ENCODE results near the gene SENP1.
"Not testable (repeated sequence)": the region's sequence is repeated elsewhere in the genome, so short reads cannot be mapped to it uniquely, and the experiment has no call there.

Gene SENP1

DNA sequence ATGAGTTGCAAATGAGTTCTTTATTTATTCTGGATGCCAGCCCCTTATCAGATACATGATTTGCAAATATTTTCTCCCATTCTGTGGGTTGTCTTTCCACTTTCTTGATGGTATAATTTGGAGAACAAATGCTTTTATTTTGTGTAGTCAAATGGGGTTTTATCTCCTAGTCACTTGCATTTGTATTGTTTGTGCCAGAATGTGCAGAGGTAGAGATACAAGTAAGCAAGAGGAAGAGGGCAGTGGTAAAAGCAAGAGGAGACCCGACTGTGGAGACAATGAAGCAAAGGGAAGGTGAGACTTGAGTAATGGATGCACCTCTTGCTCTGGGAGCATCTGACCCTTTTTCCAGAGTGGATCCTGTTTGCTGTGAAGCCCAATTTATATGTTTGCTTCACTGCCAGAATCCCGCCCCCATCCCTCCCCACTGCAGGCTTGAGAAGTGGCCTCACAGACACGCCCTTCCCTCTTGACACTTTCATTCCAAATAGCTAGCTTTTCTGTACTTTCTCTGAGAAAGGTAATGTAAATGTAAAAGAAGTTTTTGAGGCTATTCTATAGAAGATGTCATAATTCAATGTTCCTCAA, 12.5 kb upstream of the SENP1 start:
- FAIRE-seq = no peak

GRCh38 chr12:48115957-48116356, 10.1 kb upstream of the SENP1 start:
- no peak for FAIRE-seq
- no peak for DNase-seq (ENCODE audit: extremely low spot score, insufficient read length, low read depth)

More for the DNA sequence above, 12.5 kb upstream of the SENP1 start:
- DNase-seq (ENCODE audit: extremely low spot score, insufficient read length, low read depth) = no peak

DNA sequence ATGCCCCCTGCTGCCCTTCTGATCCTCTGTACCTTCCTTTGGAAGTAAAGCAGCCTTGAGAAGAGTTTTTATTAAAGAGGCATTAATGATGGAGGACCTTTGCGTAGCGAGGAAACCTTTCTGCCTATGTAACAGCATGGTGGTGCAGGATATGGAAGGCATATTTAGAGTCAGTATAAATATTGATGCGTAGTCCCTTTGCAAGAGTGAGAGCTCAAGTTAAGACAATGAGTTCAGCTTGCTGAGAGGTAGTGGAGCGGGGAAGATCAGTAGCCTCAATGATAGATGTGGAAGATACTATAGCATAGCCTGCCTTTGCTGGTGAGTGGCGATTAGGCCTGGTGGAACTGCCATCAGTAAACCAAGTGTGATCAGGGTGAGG, 5.4 kb upstream of the SENP1 start:
- not testable (repeated sequence) for FAIRE-seq

DNA sequence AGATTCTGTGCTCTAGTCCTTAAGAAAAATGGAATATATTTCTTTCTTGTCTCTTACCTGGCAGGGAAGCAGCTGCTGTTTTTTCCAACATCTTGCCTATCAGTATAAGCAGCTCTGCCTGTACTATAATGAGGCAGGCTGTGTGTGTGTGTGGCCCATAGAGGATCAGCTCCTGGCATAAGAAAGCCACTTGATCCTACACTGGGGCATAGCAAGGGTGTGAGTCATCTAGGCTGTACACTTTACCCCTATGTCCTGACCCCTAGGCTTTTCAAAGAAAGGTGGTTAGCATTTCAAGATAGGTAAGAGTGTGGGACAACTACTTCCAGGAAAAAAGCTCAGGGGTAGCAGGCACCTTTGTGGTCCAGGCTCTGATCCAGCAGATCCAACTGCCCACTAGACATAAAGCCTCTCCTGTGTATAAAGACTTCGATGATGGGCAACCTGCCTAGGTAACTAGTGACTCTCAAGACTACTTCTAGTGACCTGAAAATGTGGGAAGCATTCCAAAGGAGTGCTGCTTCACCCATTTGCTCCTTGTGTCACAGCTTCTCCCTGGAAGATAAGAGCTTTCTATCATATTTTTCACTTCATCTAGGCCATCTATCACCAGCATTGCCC, 4.9 kb upstream of the SENP1 start:
- FAIRE-seq = no peak
- DNase-seq (ENCODE audit: extremely low spot score, insufficient read length, low read depth) = no peak

More for the DNA sequence above, 5.4 kb upstream of the SENP1 start:
- not testable (repeated sequence) for DNase-seq (ENCODE audit: extremely low spot score, insufficient read length, low read depth)

GRCh38 chr12:48109424-48109823, 3.5 kb upstream of the SENP1 start:
- no peak for DNase-seq (ENCODE audit: extremely low spot score, insufficient read length, low read depth)
- FAIRE-seq = no peak

GRCh38 chr12:48106681-48107613, 1.1 kb upstream of the SENP1 start:
- DNase-seq (ENCODE audit: extremely low spot score, insufficient read length, low read depth) = no peak
- FAIRE-seq = no peak

GRCh38 chr12:48105321-48105866, 485 bp downstream of the SENP1 start:
- no peak for DNase-seq (ENCODE audit: extremely low spot score, insufficient read length, low read depth)
- peak; percentile 58 for FAIRE-seq

GRCh38 chr12:48104531-48104930, 1.3 kb downstream of the SENP1 start:
- peak; percentile 52 for FAIRE-seq
- DNase-seq (ENCODE audit: extremely low spot score, insufficient read length, low read depth) = no peak

DNA sequence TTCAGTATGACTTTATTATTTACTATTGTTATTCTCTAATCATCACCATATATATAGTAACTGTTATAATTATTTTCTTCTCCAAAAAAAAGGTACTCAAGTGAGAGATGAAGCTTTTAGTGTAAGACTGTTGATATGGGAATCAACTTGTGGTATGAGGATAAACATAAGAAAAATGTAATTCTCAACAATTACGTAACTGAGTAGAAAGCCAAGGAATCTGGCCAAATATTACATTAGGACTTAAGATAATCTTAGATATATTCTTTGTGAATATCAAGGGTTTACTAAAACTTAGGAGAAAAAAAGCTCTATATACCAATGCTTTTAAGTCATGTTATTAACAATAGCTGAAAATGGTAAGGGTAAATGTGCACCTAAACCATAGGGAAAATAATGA, 13.3 kb downstream of the SENP1 start:
- DNase-seq (ENCODE audit: extremely low spot score, insufficient read length, low read depth) (no peak), FAIRE-seq (no peak)

DNA sequence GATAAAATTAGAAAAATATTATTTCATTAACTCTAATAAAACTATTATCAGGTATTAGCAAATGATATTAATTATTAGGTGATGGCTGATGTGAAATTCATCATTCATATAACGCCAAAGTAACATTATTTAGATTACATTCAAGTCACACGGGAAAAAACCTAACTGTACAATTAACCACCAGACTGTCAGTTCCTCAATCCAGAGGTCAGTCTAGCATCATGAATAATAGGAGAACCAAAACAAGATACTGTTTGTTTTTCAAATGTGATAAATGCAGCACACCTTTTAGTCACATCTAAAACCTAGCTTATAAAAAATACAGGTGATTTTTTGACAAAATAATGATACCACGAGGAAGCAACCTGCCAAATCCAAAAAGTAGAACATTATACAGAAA, 19.6 kb downstream of the SENP1 start:
- DNase-seq (ENCODE audit: extremely low spot score, insufficient read length, low read depth) (no peak), FAIRE-seq (no peak)

DNA sequence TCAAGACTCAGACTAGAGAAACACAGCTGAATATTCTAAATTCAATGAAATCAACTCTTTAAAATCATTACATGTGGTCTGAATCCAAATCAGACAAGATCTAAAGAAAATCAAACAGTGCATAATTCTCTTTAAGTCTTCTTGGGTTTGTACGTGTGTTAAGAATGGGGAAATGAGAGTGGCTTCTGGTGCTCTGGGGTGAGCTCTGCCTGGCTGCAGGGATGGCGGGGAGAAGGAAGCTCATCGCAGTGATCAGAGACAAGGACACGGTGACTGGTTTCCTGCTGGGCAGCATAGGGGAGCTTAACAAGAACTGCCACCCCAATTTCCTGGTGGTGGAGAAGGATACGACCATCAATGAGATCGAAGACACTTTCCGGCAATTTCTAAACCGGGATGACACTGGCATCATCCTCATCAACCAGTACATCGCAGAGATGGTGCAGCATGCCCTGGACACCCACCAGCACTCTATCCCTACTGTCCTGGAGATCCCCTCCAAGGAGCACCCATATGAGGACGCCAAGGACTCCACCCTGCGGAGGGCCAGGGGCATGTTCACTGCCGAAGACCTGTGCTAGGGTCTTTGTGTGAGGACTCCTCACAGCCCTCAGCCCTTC, 20.9 kb downstream of the SENP1 start:
- FAIRE-seq (no peak), DNase-seq (ENCODE audit: extremely low spot score, insufficient read length, low read depth) (no peak)

GRCh38 chr12:48084066-48084465, 21.8 kb downstream of the SENP1 start:
- no peak for FAIRE-seq
- no peak for DNase-seq (ENCODE audit: extremely low spot score, insufficient read length, low read depth)

DNA sequence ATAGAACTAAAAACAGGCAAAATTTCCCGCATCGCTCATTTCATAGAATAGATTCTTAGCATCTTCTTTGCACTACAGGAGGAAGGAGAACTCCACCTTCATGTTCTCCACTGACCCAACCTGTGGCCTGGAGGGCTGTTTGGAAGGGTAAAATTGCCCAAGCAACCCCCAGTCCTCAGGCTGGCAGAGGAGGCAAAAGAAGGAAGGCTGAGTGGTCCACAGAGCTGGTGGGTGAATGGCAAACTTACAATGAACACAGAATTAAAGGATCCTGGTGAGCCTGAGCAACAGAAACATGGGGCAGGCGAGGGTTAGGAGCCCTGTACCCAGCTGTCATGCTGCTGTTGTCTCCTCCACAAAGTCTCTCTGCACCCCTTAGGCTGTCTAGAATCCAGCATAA, 25.1 kb downstream of the SENP1 start:
- FAIRE-seq (no peak), DNase-seq (ENCODE audit: extremely low spot score, insufficient read length, low read depth) (no peak)

DNA sequence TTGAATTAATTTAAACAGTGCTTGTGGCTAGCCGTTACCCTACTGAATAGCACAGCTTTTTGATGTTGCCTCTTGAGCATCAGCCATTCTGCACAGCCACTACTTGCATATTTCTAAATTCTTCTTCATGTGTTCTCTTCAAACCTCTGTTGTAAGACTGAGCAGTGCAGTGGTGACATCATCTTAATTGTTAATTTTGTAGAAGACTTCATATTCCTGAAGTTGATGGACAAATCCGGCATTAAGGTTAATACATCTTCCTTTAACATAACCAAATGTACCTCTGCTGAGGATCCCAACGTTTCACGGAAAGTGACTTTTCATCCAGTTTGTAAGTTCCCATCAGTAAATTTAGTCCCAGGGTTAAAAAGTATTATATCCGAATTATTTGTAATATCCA, 25.6 kb downstream of the SENP1 start:
- FAIRE-seq (no peak), DNase-seq (ENCODE audit: extremely low spot score, insufficient read length, low read depth) (no peak)

GRCh38 chr12:48078901-48079300, 27.0 kb downstream of the SENP1 start:
- DNase-seq (ENCODE audit: extremely low spot score, insufficient read length, low read depth) (no peak), FAIRE-seq (no peak)

- FAIRE-seq (no peak), DNase-seq (ENCODE audit: extremely low spot score, insufficient read length, low read depth) (no peak)
Observed at GRCh38 chr12:48077111-48077510, 28.8 kb downstream of the SENP1 start.

- no peak for FAIRE-seq
Observed at GRCh38 chr12:48075832-48076231, 30.0 kb downstream of the SENP1 start.

GRCh38 chr12:48074266-48074665, 31.6 kb downstream of the SENP1 start:
- DNase-seq (ENCODE audit: extremely low spot score, insufficient read length, low read depth) = no peak

More at GRCh38 chr12:48075832-48076231, 30.0 kb downstream of the SENP1 start:
- DNase-seq (ENCODE audit: extremely low spot score, insufficient read length, low read depth) = no peak

GRCh38 chr12:48072266-48072665, 33.6 kb downstream of the SENP1 start:
- DNase-seq (ENCODE audit: extremely low spot score, insufficient read length, low read depth) (no peak), FAIRE-seq (no peak)

More at GRCh38 chr12:48074266-48074665, 31.6 kb downstream of the SENP1 start:
- FAIRE-seq = no peak

DNA sequence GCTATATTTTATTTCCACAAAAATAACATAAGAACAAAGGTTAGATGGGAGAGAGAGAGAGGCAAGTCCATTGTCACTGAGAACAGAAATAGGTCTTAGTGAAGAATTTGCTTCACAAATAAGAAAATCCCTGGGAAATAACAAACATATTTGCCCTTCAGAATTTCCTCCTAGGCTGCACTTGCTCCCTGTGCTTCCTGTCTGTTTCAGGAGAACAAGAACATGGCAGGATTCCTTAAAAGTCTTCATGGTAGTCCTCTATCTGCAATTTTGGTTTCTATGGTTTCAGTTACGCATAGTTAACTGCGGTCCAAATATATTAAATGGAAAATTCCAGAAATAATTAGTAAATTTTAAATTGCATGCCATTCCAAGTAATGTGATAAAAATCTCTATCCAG, 34.1 kb downstream of the SENP1 start:
- DNase-seq (ENCODE audit: extremely low spot score, insufficient read length, low read depth) (no peak), FAIRE-seq (no peak)

Measured in GM18507 (cell line).